H9 (cell line): Measurements from ENCODE around the gene ANKMY1. TPM values are rescaled to one million over a fixed set of nuclear protein-coding genes. Genes with fewer than 3 reads are reported as not detected.

Experiments used
- DNase-seq: peaks from one replicate; pipeline ENCODE4 v3.0.0-alpha.2; 2017
- H2AFZ ChIP-seq: one replicate; pipeline ENCODE4 v1.6.1; 2013; ENCODE audit warnings: mild to moderate bottlenecking, low read length, control low read depth, moderate library complexity
- H2AK5ac ChIP-seq: 2 replicates; pipeline ENCODE4 v1.6.1; 2013; ENCODE audit warnings: low read length, control low read depth, mixed read lengths; ENCODE audit not compliant: insufficient read length
- H2BK120ac ChIP-seq: one replicate; pipeline ENCODE4 v1.6.1; 2013; ENCODE audit warnings: low read depth, mild to moderate bottlenecking, low read length, control low read depth, inconsistent platforms; ENCODE audit not compliant: poor library complexity, severe bottlenecking
- H2BK12ac ChIP-seq: 2 replicates; pipeline ENCODE4 v1.6.1; 2013; ENCODE audit warnings: low read length, control low read depth, mixed read lengths, low read depth; ENCODE audit not compliant: insufficient read length
- H2BK15ac ChIP-seq: 2 replicates; pipeline ENCODE4 v1.6.1; 2013; ENCODE audit warnings: low read depth, low read length, control low read depth
- H2BK20ac ChIP-seq: one replicate; pipeline ENCODE4 v1.6.1; 2013; ENCODE audit warnings: low read depth, mild to moderate bottlenecking, low read length, control low read depth, inconsistent platforms; ENCODE audit not compliant: poor library complexity, severe bottlenecking
- H2BK5ac ChIP-seq: 2 replicates; pipeline ENCODE4 v1.6.1; 2013; ENCODE audit warnings: low read length, control low read depth, mixed read lengths; ENCODE audit not compliant: insufficient read length
- H3K14ac ChIP-seq: 2 replicates; pipeline ENCODE4 v1.6.1; 2013; ENCODE audit warnings: low read length, control low read depth; ENCODE audit not compliant: insufficient read depth
- H3K18ac ChIP-seq: 2 replicates; pipeline ENCODE4 v1.6.1; 2013; ENCODE audit warnings: low read depth, mild to moderate bottlenecking, mixed read lengths, low read length, control low read depth; ENCODE audit not compliant: insufficient read length
- H3K23ac ChIP-seq: 2 replicates; pipeline ENCODE4 v1.6.1; 2013; ENCODE audit warnings: low read length, control low read depth, mixed read lengths, low read depth; ENCODE audit not compliant: insufficient read length
- H3K23me2 ChIP-seq: 2 replicates; pipeline ENCODE4 v1.6.1; 2013; ENCODE audit warnings: low read depth, mild to moderate bottlenecking, mixed read lengths, low read length, control low read depth; ENCODE audit not compliant: insufficient read length, poor library complexity, severe bottlenecking
- H3K27ac ChIP-seq: 2 replicates; pipeline ENCODE4 v1.5.1; 2013; ENCODE audit warnings: low read length, control low read depth, mixed read lengths, low read depth; ENCODE audit not compliant: insufficient read length
- H3K27me3 ChIP-seq: 2 replicates; pipeline ENCODE4 v1.6.1; 2013; ENCODE audit warnings: low read length, control low read depth, inconsistent platforms; ENCODE audit not compliant: insufficient read depth
- H3K4ac ChIP-seq: 2 replicates; pipeline ENCODE4 v1.6.1; 2013; ENCODE audit warnings: low read depth, mild to moderate bottlenecking, control low read depth, inconsistent platforms, low read length, moderate library complexity
- H3K4me1 ChIP-seq: 2 replicates; pipeline ENCODE4 v1.6.1; 2013; ENCODE audit warnings: low read length, control low read depth, inconsistent platforms; ENCODE audit not compliant: insufficient read depth
- H3K4me2 ChIP-seq: 2 replicates; pipeline ENCODE4 v1.6.1; 2013; ENCODE audit warnings: low read length, control low read depth, mixed read lengths; ENCODE audit not compliant: insufficient read length, insufficient read depth
- H3K56ac ChIP-seq: 2 replicates; pipeline ENCODE4 v1.6.1; 2013; ENCODE audit warnings: low read depth, mild to moderate bottlenecking, mixed read lengths, low read length, control low read depth; ENCODE audit not compliant: insufficient read length
- H3K79me1 ChIP-seq: 2 replicates; pipeline ENCODE4 v1.6.1; 2013; ENCODE audit warnings: low read depth, mild to moderate bottlenecking, moderate library complexity, low read length, control low read depth, inconsistent platforms; ENCODE audit not compliant: insufficient read depth, poor library complexity, severe bottlenecking
- H3K79me2 ChIP-seq: 2 replicates; pipeline ENCODE4 v1.6.1; 2013; ENCODE audit warnings: low read length, control low read depth, inconsistent platforms; ENCODE audit not compliant: insufficient read depth
- H3K9ac ChIP-seq: 2 replicates; pipeline ENCODE4 v1.6.1; 2013; ENCODE audit warnings: low read length, control low read depth, mixed read lengths; ENCODE audit not compliant: insufficient read length; ENCODE audit errors: extremely low read depth
- H3K9me3 ChIP-seq: one replicate; pipeline ENCODE4 v1.6.1; 2013; ENCODE audit warnings: low read depth, low read length, inconsistent platforms; ENCODE audit not compliant: control insufficient read depth
- H3T11ph ChIP-seq: one replicate; pipeline ENCODE4 v1.6.1; 2013; ENCODE audit warnings: mild to moderate bottlenecking, low read length, control low read depth, inconsistent platforms
- H4K20me1 ChIP-seq: one replicate; pipeline ENCODE4 v1.6.1; 2013; ENCODE audit not compliant: control insufficient read depth, insufficient read length, insufficient read depth
- H4K5ac ChIP-seq: 2 replicates; pipeline ENCODE4 v1.6.1; 2013; ENCODE audit warnings: low read depth, mild to moderate bottlenecking, mixed read lengths, low read length, control low read depth; ENCODE audit not compliant: insufficient read length
- H4K8ac ChIP-seq: replicated peaks from 2 replicates; pipeline ENCODE4 v1.6.1; 2013; ENCODE audit warnings: low read length, control low read depth, mixed read lengths, low read depth; ENCODE audit not compliant: insufficient read length
- H4K91ac ChIP-seq: 2 replicates; pipeline ENCODE4 v1.6.1; 2013; ENCODE audit warnings: low read depth, mild to moderate bottlenecking, moderate library complexity, mixed read lengths, low read length, control low read depth; ENCODE audit not compliant: insufficient read length
- H3K27ac Mint-ChIP-seq, 3 experiments: 2 replicates in 2 of 3; 3 replicates in 1 of 3; pipeline ENCODE4 v1.8.0; 2020 to 2021; ENCODE audit warnings: mixed read lengths in 3 of 3, mild to moderate bottlenecking in 1 of 3, moderate library complexity in 1 of 3
- H3K27me3 Mint-ChIP-seq: 2 replicates; pipeline ENCODE4 v1.8.0; 2021; ENCODE audit warnings: low read depth, mild to moderate bottlenecking, moderate library complexity, mixed read lengths
- H3K36me3 Mint-ChIP-seq, 3 experiments: 2 replicates in 2 of 3; 3 replicates in 1 of 3; pipeline ENCODE4 v1.8.0; 2020 to 2021; ENCODE audit warnings: low read depth in 3 of 3, mixed read lengths in 3 of 3; ENCODE audit not compliant: insufficient read depth in 1 of 3
- H3K4me1 Mint-ChIP-seq, 2 experiments: 2 replicates each; pipeline ENCODE4 v1.8.0; 2020; ENCODE audit warnings: mixed read lengths in 2 of 2
- H3K4me3 Mint-ChIP-seq, 2 experiments: 2 replicates in 1 of 2; 3 replicates in 1 of 2; pipeline ENCODE4 v1.8.0; 2020 to 2021; ENCODE audit warnings: mild to moderate bottlenecking in 2 of 2, mixed read lengths in 2 of 2, moderate library complexity in 1 of 2
- H3K9me3 Mint-ChIP-seq, 2 experiments: 2 replicates in 1 of 2; 3 replicates in 1 of 2; pipeline ENCODE4 v1.8.0; 2020; ENCODE audit warnings: mild to moderate bottlenecking in 2 of 2, mixed read lengths in 2 of 2, moderate library complexity in 1 of 2
- WGBS: extraction: QIAGEN DNeasy Blood & Tissue Kit; methylation state at CpG from one replicate; pipeline ENCODE4 v1.1.7; 2013; ENCODE audit warnings: missing lambda C conversion rate, low lambda C conversion rate, mixed read lengths; ENCODE audit not compliant: insufficient read length; ENCODE audit errors: extremely low coverage; 5-methylcytosine and 5-hydroxymethylcytosine counted together
- total RNA-seq: library from RNA; stranded (reverse); gene quantifications from 2 replicates; pipeline ENCODE4 v1.2.1, GENCODE V29; 2021
- TF ChIP-seq, protein P1 (sequence below): fragments of 200-600 bp; sonication (generic); conservative IDR thresholded peaks from 3 replicates; pipeline ENCODE4 v1.8.0; 2021; ENCODE audit warnings: antibody characterized with exemption, mild to moderate bottlenecking

The ANKMY1 gene
- total RNA-seq, 1 experiment from 2014 or later = 13.7 TPM

DNA sequence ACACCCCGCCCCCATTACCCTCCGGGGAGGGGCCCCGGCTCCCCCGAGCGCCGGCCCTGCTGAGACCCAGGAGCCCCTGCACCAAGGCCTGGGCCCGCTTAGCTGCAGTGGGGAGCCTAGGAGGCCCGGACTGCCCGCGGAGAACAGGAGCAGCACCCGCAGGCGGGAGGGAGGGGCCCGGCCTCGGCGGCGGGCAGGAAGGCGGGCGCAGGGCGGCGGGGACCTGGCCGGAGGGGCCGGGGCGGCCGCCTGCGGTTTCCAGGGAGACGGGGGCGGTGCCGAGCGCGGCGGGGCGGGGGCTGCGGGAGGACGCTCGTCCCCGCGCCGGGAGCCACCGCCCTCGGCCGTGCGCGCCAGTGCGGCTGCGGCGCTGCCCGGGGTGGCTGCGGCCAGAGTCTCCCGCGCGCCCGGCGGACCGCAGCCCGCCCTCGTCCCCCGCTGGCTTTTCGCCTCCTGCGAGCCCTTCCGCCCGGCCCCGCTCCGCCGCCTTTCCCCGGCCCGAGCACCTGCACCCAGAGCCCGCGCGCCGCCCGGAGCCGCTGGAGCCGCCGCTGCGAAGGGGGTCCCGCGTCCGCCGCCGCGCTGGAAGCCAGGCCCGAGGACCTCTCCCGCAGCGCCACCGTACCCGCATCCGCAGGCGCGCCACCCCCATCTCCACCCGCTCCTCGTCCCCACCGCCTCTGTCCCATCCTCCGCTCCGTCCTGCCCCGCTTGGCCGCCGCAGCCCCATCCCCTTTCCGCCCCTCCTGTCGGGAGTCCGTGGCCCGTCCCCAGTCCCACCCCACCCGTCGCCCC, 105.1 kb downstream of the ANKMY1 start:
- Mint-ChIP-seq H3K27me3 (peaks cover 40% of the 10 kb centered on the region), H3K4me3 (peak overlapping the region; percentile 57 to 78), H3K4me1 (peaks cover 38 to 51% of the 10 kb centered on the region in 2 experiments), H3K9me3 (no peaks in the 10 kb centered on the region), H3K36me3 (no peaks in the 10 kb centered on the region), H3K27ac (no peak overlapping the region)
- H2BK120ac ChIP-seq = no peak overlapping the region
- no peak overlapping the region for H3K56ac ChIP-seq
- H3K27ac ChIP-seq = no peak overlapping the region
- DNase-seq = peak; percentile 74
- no peak overlapping the region for H2AFZ ChIP-seq
- H3K23me2 ChIP-seq = peaks cover 8% of the 10 kb centered on the region
- no peak overlapping the region for H3K9ac ChIP-seq
- peaks cover 15% of the 10 kb centered on the region; the same call in 1 of the 2 replicates for H3K27me3 ChIP-seq
- H3K4me1 ChIP-seq = peaks cover 3% of the 10 kb centered on the region; the same call in 1 of the 2 replicates
- no peak overlapping the region for H4K8ac ChIP-seq
- no peaks in the 10 kb centered on the region for H3K79me1 ChIP-seq
- no peak overlapping the region for H3K4ac ChIP-seq
- H3K79me2 ChIP-seq = no peaks in the 10 kb centered on the region
- no peak overlapping the region for H4K5ac ChIP-seq
- H3K4me2 ChIP-seq = peak overlapping the region; percentile 41
- no peak overlapping the region for H2AK5ac ChIP-seq
- H3K14ac ChIP-seq = peak overlapping the region; percentile 69
- no CpG with 5 or more reads among the region's 103 CpGs for WGBS
- no peak overlapping the region for H3K18ac ChIP-seq
- no peak overlapping the region for H3T11ph ChIP-seq
- H2BK15ac ChIP-seq = no peak overlapping the region
- no peak overlapping the region for H3K23ac ChIP-seq
- H2BK5ac ChIP-seq = no peak overlapping the region
- no peaks in the 10 kb centered on the region for H3K9me3 ChIP-seq
- H4K91ac ChIP-seq = no peak overlapping the region
- no peak overlapping the region for H2BK12ac ChIP-seq
- no peaks in the 10 kb centered on the region for H4K20me1 ChIP-seq
- TF ChIP-seq, protein P1, sequence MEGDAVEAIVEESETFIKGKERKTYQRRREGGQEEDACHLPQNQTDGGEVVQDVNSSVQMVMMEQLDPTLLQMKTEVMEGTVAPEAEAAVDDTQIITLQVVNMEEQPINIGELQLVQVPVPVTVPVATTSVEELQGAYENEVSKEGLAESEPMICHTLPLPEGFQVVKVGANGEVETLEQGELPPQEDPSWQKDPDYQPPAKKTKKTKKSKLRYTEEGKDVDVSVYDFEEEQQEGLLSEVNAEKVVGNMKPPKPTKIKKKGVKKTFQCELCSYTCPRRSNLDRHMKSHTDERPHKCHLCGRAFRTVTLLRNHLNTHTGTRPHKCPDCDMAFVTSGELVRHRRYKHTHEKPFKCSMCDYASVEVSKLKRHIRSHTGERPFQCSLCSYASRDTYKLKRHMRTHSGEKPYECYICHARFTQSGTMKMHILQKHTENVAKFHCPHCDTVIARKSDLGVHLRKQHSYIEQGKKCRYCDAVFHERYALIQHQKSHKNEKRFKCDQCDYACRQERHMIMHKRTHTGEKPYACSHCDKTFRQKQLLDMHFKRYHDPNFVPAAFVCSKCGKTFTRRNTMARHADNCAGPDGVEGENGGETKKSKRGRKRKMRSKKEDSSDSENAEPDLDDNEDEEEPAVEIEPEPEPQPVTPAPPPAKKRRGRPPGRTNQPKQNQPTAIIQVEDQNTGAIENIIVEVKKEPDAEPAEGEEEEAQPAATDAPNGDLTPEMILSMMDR = no peak
- no peak overlapping the region for H2BK20ac ChIP-seq
